Loucy (cell line): ENCODE results near the gene GDF2.

ENCODE experiments used
- H2AFZ ChIP-seq: fragments of 200-600 bp; sonication (generic); 2 replicates; pipeline ENCODE4 v1.6.0; 2016; ENCODE audit warnings: antibody characterized with exemption, mild to moderate bottlenecking, low read length, moderate library complexity
- H3F3A ChIP-seq: fragments of 200-600 bp; 2 replicates; pipeline ENCODE4 v1.6.0; 2016; ENCODE audit warnings: antibody characterized with exemption, low read depth, mild to moderate bottlenecking
- H3K27me3 ChIP-seq: fragments of 200-600 bp; sonication (generic); 2 replicates; pipeline ENCODE4 v1.6.1; 2014; ENCODE audit warnings: low read length, mild to moderate bottlenecking; ENCODE audit not compliant: insufficient read depth, poor library complexity, severe bottlenecking
- H3K36me3 ChIP-seq: fragments of 200-600 bp; sonication (generic); 2 replicates; pipeline ENCODE4 v1.6.1; 2016; ENCODE audit warnings: low read length; ENCODE audit not compliant: insufficient read depth
- H3K4me1 ChIP-seq: fragments of 200-600 bp; sonication (generic); 2 replicates; pipeline ENCODE4 v1.5.1; 2014; ENCODE audit warnings: low read length, mild to moderate bottlenecking; ENCODE audit not compliant: insufficient read depth, poor library complexity, severe bottlenecking
- H3K4me2 ChIP-seq: fragments of 200-600 bp; sonication (generic); 2 replicates; pipeline ENCODE4 v1.6.0; 2014; ENCODE audit warnings: antibody characterized with exemption, low read length, low read depth, mild to moderate bottlenecking; ENCODE audit not compliant: poor library complexity, severe bottlenecking
- H3K4me3 ChIP-seq: fragments of 200-600 bp; sonication (generic); 2 replicates; pipeline ENCODE4 v1.5.1; 2014; ENCODE audit warnings: low read length, mild to moderate bottlenecking, mixed read lengths; ENCODE audit not compliant: poor library complexity, severe bottlenecking
- H3K79me2 ChIP-seq: fragments of 200-600 bp; sonication (generic); 2 replicates; pipeline ENCODE4 v1.6.1; 2014; ENCODE audit warnings: low read length; ENCODE audit not compliant: insufficient read depth
- H3K9ac ChIP-seq: fragments of 200-600 bp; sonication (generic); 2 replicates; pipeline ENCODE4 v1.6.0; 2014; ENCODE audit warnings: mild to moderate bottlenecking, low read depth, low read length, moderate library complexity; ENCODE audit not compliant: poor library complexity, severe bottlenecking
- H3K9me2 ChIP-seq: fragments of 200-600 bp; sonication (generic); replicated peaks from 2 replicates; pipeline ENCODE4 v1.6.1; 2016; ENCODE audit warnings: low read depth, low read length, mixed read lengths
- H3K9me3 ChIP-seq: fragments of 200-600 bp; sonication (generic); 2 replicates; pipeline ENCODE4 v1.6.1; 2014; ENCODE audit warnings: mild to moderate bottlenecking, antibody characterized with exemption, low read length, low read depth; ENCODE audit not compliant: insufficient read depth
- H4K20me1 ChIP-seq: fragments of 200-600 bp; sonication (generic); 2 replicates; pipeline ENCODE4 v1.6.0; 2014; ENCODE audit warnings: antibody characterized with exemption, low read length, mild to moderate bottlenecking; ENCODE audit not compliant: insufficient read depth, poor library complexity, severe bottlenecking
- CTCF ChIP-seq: fragments of 200-600 bp; sonication (generic); conservative IDR thresholded peaks from 2 replicates; pipeline ENCODE4 v1.5.1; 2014; ENCODE audit warnings: mild to moderate bottlenecking, antibody characterized with exemption, low read length
- EZH2phosphoT487 ChIP-seq: fragments of 200-600 bp; IDR thresholded peaks from 2 replicates; pipeline ENCODE4 v1.6.1; 2018; ENCODE audit warnings: antibody characterized with exemption, mild to moderate bottlenecking, moderate library complexity, borderline replicate concordance

Gene GDF2

GRCh38 chr10:47296941-47297340 is 25.3 kb upstream of the GDF2 start:
- no peaks in the 10 kb centered on the region for H3K79me2 ChIP-seq
- peak overlapping the region; percentile 72 for H2AFZ ChIP-seq
- H3K4me3 ChIP-seq: no peak overlapping the region
- no peaks in the 10 kb centered on the region for H3K9me3 ChIP-seq
- TF ChIP-seq CTCF (no peak), EZH2phosphoT487 (no peak)
- no peak overlapping the region for H3K4me2 ChIP-seq
- peaks cover 16% of the 10 kb centered on the region for H3K4me1 ChIP-seq
- H3F3A ChIP-seq: no peaks in the 10 kb centered on the region
- H4K20me1 ChIP-seq: no peaks in the 10 kb centered on the region
- no peaks in the 10 kb centered on the region for H3K36me3 ChIP-seq
- no peaks in the 10 kb centered on the region for H3K27me3 ChIP-seq
- peak overlapping the region; percentile 19 for H3K9ac ChIP-seq
- no peaks in the 10 kb centered on the region for H3K9me2 ChIP-seq

- Histone ChIP-seq H3K9me2 (no peaks in the 10 kb centered on the region), H3K36me3 (no peaks in the 10 kb centered on the region), H3K4me3 (no peak overlapping the region), H4K20me1 (no peaks in the 10 kb centered on the region), H3K9ac (no peak overlapping the region), H3K9me3 (no peaks in the 10 kb centered on the region), H2AFZ (peak overlapping the region; percentile 72), H3K27me3 (no peaks in the 10 kb centered on the region), H3F3A (no peaks in the 10 kb centered on the region), H3K79me2 (no peaks in the 10 kb centered on the region), H3K4me1 (peaks cover 27% of the 10 kb centered on the region), H3K4me2 (no peak overlapping the region)
- TF ChIP-seq EZH2phosphoT487 (no peak), CTCF (no peak)
Observed at GRCh38 chr10:47297866-47298540, 24.3 kb upstream of the GDF2 start.

GRCh38 chr10:47298715-47299114 is 23.5 kb upstream of the GDF2 start:
- Histone ChIP-seq H3K27me3 (no peaks in the 10 kb centered on the region), H3K79me2 (no peaks in the 10 kb centered on the region), H4K20me1 (no peaks in the 10 kb centered on the region), H3K9me2 (no peaks in the 10 kb centered on the region), H3K9ac (no peak overlapping the region), H3K4me1 (peaks cover 34% of the 10 kb centered on the region), H3K4me3 (no peak overlapping the region), H2AFZ (no peak overlapping the region; the same call in 1 of the 2 replicates), H3K4me2 (no peak overlapping the region), H3K9me3 (no peaks in the 10 kb centered on the region), H3K36me3 (no peaks in the 10 kb centered on the region), H3F3A (no peaks in the 10 kb centered on the region)
- TF ChIP-seq CTCF (no peak), EZH2phosphoT487 (no peak)
